SK-N-SH treated with all-trans-retinoic acid at 6 μM for 48 hours (cell line): ENCODE data around the gene WIPF2.

ENCODE experiments used
- ATAC-seq: fragments of 200-7000 bp; cut with Tn5 transposase; 3 replicates; pipeline ENCODE4 v1.9.1; 2020; ENCODE audit warnings: mild to moderate bottlenecking, moderate library complexity
- ARNTL ChIP-seq: fragments of 450-650 bp; formaldehyde crosslinking; IDR thresholded peaks from 2 replicates; pipeline ENCODE4 v1.5.0; 2020; ENCODE audit warnings: low read depth, mild to moderate bottlenecking, moderate library complexity, borderline replicate concordance
- BACH2 ChIP-seq: fragments of 250-450 bp; sonication (Bioruptor Pico); IDR thresholded peaks from 2 replicates; pipeline ENCODE4 v1.9.0; 2021; ENCODE audit warnings: mild to moderate bottlenecking, borderline replicate concordance
- CSDC2 ChIP-seq: fragments of 250-450 bp; sonication (Bioruptor Pico); IDR thresholded peaks from 2 replicates; pipeline ENCODE4 v1.5.0; 2020; ENCODE audit warnings: mild to moderate bottlenecking, moderate library complexity
- ISL1 ChIP-seq: fragments of 250-450 bp; sonication (Bioruptor Pico); IDR thresholded peaks from 2 replicates; pipeline ENCODE4 v2.1.2; 2022; ENCODE audit warnings: mild to moderate bottlenecking, moderate library complexity
- OSR1 ChIP-seq: fragments of 250-450 bp; sonication (Bioruptor Pico); IDR thresholded peaks from 2 replicates; pipeline ENCODE4 v1.8.0; 2022; ENCODE audit warnings: moderate library complexity, mild to moderate bottlenecking, inconsistent platforms
- PPARA ChIP-seq: fragments of 250-450 bp; sonication (Bioruptor Pico); IDR thresholded peaks from 2 replicates; pipeline ENCODE4 v1.5.0; 2020; ENCODE audit warnings: mild to moderate bottlenecking, borderline replicate concordance
- RARB ChIP-seq: fragments of 250-450 bp; sonication (Bioruptor Pico); IDR thresholded peaks from 2 replicates; pipeline ENCODE4 v1.8.0; 2021; ENCODE audit warnings: mild to moderate bottlenecking, moderate library complexity
- SNAI2 ChIP-seq: fragments of 250-450 bp; sonication (Bioruptor Pico); IDR thresholded peaks from 2 replicates; pipeline ENCODE4 v1.5.0; 2020; ENCODE audit warnings: mild to moderate bottlenecking, moderate library complexity
- TCF4 ChIP-seq: fragments of 250-450 bp; sonication (Bioruptor Pico); IDR thresholded peaks from 2 replicates; pipeline ENCODE4 v1.8.0; 2021; ENCODE audit warnings: mild to moderate bottlenecking, moderate library complexity, borderline replicate concordance
- TOX ChIP-seq: fragments of 250-450 bp; sonication (Bioruptor Pico); IDR thresholded peaks from 2 replicates; pipeline ENCODE4 v1.8.0; 2021; ENCODE audit warnings: mild to moderate bottlenecking, moderate library complexity, borderline replicate concordance
- TSHZ2 ChIP-seq: fragments of 250-450 bp; sonication (Bioruptor Pico); IDR thresholded peaks from 2 replicates; pipeline ENCODE4 v1.5.0; 2020; ENCODE audit warnings: mild to moderate bottlenecking, moderate library complexity
- ZC3H10 ChIP-seq: fragments of 250-450 bp; sonication (Bioruptor Pico); IDR thresholded peaks from 2 replicates; pipeline ENCODE4 v1.5.1; 2021; ENCODE audit warnings: mild to moderate bottlenecking, moderate library complexity
- ZFP3 ChIP-seq: fragments of 250-450 bp; sonication (Bioruptor Pico); IDR thresholded peaks from 2 replicates; pipeline ENCODE4 v1.5.0; 2020; ENCODE audit warnings: mild to moderate bottlenecking, moderate library complexity
- ZFP30 ChIP-seq: fragments of 450-650 bp; formaldehyde crosslinking; IDR thresholded peaks from 2 replicates; pipeline ENCODE4 v1.5.0; 2022; ENCODE audit warnings: mild to moderate bottlenecking, moderate library complexity
- ZNF565 ChIP-seq: fragments of 450-650 bp; formaldehyde crosslinking; conservative IDR thresholded peaks from 2 replicates; pipeline ENCODE4 v1.5.0; 2020; ENCODE audit warnings: low read depth, mild to moderate bottlenecking, moderate library complexity
- ZNF70 ChIP-seq: fragments of 450-650 bp; formaldehyde crosslinking; IDR thresholded peaks from 2 replicates; pipeline ENCODE4 v1.5.0; 2020; ENCODE audit warnings: mild to moderate bottlenecking, moderate library complexity
- ZNF8 ChIP-seq: fragments of 450-650 bp; formaldehyde crosslinking; IDR thresholded peaks from 2 replicates; pipeline ENCODE4 v1.5.0; 2020; ENCODE audit warnings: mild to moderate bottlenecking, moderate library complexity
- TF ChIP-seq, protein P1 (sequence below): fragments of 250-450 bp; sonication (Bioruptor Pico); IDR thresholded peaks from 2 replicates; pipeline ENCODE4 v1.5.1; 2021; ENCODE audit warnings: mild to moderate bottlenecking, moderate library complexity
- TF ChIP-seq, protein P2 (sequence below): fragments of 250-450 bp; sonication (Bioruptor Pico); IDR thresholded peaks from 2 replicates; pipeline ENCODE4 v1.8.0; 2020; ENCODE audit warnings: mild to moderate bottlenecking, moderate library complexity, borderline replicate concordance

Gene WIPF2

DNA sequence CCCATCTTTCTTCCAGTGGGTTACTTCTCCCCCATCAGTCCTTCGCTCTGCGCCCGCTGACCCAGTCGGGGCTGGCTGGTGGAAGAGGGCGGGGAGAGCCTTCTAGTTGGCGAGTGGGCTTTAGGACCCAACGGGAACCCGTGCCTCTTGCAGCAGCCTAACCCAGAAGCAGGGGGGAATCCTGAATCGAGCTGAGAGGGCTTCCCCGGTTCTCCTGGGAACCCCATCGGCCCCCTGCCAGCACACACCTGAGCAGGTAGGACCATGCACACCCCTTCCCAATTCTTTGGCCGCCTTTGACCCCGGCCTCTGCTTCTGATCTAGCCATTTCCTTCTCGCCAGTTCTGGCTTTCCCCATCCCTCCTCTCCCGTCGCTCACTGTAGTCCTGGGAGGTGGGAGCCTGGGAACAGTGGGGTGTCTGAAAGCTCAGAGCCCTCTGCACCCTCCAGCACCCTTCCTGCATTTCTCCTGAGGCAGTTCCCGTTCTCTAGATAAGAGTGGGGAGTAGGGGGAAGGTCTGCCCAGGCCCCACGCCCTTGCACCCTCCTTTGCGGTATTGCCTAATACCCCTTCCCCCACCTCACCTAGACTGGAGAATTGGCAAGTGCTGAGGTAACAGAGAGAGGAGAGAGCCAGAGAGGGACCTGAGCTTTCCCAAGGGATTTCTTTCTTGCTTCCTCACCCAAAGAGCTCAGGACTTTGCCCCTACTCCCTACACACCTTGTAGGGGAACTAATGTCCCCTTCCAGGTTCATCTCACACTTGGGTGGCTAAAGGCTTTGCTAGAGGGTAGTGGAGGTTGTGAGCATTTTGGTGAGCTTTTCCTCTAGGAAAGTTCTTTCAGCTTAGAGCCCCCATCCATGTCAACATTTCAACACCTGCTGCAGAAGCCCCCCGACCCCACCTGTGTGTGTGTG, 90.2 kb downstream of the WIPF2 start, which contains the start of gene RARA:
TSS of gene RARA (plus strand) at position 150 of the 918 bp plus-strand sequence. CDS start 22,039 bp downstream, outside the sequence.
- ATAC-seq = peak; percentile 28
- no peak for TF ChIP-seq BACH2 (CRISPR knock-in tag)
- TF ChIP-seq PPARA (CRISPR knock-in tag) = no peak
- TF ChIP-seq ISL1 = no peak
- TF ChIP-seq TOX (CRISPR knock-in tag) = no peak
- peak; percentile 41; the same call in 1 of the 2 replicates for TF ChIP-seq TSHZ2 (CRISPR knock-in tag)
- TF ChIP-seq, all 23 proteins: peak for 1

- 0 out of 3 replicates have a peak, but pooled peaks have one; percentile 5 for ATAC-seq
These were observed 90.9 kb downstream of the WIPF2 start for GRCh38 chr17:40309949-40310510.

GRCh38 chr17:40310882-40311391, 91.8 kb downstream of the WIPF2 start:
- peak; percentile 59 for ATAC-seq
- TF ChIP-seq CSDC2 (0 out of 2 replicates have a peak, but pooled peaks have one; percentile 34), TCF4 (peak; percentile 80), RARB (no peak), ISL1 (peak; percentile 72), TSHZ2 (CRISPR knock-in tag) (peak; percentile 90), BACH2 (CRISPR knock-in tag) (no peak)

More at GRCh38 chr17:40309949-40310510, 90.9 kb downstream of the WIPF2 start:
- TF ChIP-seq, protein P1, sequence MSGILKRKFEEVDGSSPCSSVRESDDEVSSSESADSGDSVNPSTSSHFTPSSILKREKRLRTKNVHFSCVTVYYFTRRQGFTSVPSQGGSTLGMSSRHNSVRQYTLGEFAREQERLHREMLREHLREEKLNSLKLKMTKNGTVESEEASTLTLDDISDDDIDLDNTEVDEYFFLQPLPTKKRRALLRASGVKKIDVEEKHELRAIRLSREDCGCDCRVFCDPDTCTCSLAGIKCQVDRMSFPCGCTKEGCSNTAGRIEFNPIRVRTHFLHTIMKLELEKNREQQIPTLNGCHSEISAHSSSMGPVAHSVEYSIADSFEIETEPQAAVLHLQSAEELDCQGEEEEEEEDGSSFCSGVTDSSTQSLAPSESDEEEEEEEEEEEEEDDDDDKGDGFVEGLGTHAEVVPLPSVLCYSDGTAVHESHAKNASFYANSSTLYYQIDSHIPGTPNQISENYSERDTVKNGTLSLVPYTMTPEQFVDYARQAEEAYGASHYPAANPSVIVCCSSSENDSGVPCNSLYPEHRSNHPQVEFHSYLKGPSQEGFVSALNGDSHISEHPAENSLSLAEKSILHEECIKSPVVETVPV (CRISPR knock-in tag) = no peak

GRCh38 chr17:40311575-40311974, 92.5 kb downstream of the WIPF2 start:
- peak; percentile 6 for ATAC-seq
- TF ChIP-seq ARNTL = no peak
- TF ChIP-seq ISL1 = no peak
- TF ChIP-seq, protein P1 (CRISPR knock-in tag) = no peak
- TF ChIP-seq ZNF565 (CRISPR knock-in tag) = no peak
- TF ChIP-seq SNAI2 (CRISPR knock-in tag) = no peak
- no peak for TF ChIP-seq TCF4
- no peak for TF ChIP-seq ZC3H10 (CRISPR knock-in tag)
- TF ChIP-seq, protein P2, sequence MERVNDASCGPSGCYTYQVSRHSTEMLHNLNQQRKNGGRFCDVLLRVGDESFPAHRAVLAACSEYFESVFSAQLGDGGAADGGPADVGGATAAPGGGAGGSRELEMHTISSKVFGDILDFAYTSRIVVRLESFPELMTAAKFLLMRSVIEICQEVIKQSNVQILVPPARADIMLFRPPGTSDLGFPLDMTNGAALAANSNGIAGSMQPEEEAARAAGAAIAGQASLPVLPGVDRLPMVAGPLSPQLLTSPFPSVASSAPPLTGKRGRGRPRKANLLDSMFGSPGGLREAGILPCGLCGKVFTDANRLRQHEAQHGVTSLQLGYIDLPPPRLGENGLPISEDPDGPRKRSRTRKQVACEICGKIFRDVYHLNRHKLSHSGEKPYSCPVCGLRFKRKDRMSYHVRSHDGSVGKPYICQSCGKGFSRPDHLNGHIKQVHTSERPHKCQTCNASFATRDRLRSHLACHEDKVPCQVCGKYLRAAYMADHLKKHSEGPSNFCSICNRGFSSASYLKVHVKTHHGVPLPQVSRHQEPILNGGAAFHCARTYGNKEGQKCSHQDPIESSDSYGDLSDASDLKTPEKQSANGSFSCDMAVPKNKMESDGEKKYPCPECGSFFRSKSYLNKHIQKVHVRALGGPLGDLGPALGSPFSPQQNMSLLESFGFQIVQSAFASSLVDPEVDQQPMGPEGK = no peak; the same call in 1 of the 2 replicates
- no peak for TF ChIP-seq ZNF70 (CRISPR knock-in tag)
- TF ChIP-seq CSDC2 = no peak
- TF ChIP-seq OSR1 = no peak
- TF ChIP-seq PPARA (CRISPR knock-in tag) = no peak
- TF ChIP-seq ZFP3 = no peak
- TF ChIP-seq ZNF8 (CRISPR knock-in tag) = no peak
- no peak for TF ChIP-seq TSHZ2 (CRISPR knock-in tag)
- TF ChIP-seq RARB = no peak
- TF ChIP-seq ZFP30 (CRISPR knock-in tag) = no peak
